Measurements from ENCODE around the gene C2orf69.

The C2orf69 gene

GRCh38 chr2:199962203-199962602, 51.1 kb downstream of the C2orf69 start:
- DNase-seq (ENCODE audit: low read depth): no peak
- H3K4me3 ChIP-seq (ENCODE audit: low read depth, low read length): no peak overlapping the region
- no peak for TF ChIP-seq CTCF (IDR thresholded peaks at IDR 0.05; ENCODE audit: control insufficient read depth, extremely low read depth, insufficient read depth)

GRCh38 chr2:199966405-199966804, 55.3 kb downstream of the C2orf69 start:
- no peak overlapping the region for H3K4me3 ChIP-seq (ENCODE audit: low read depth, low read length)
- TF ChIP-seq CTCF (IDR thresholded peaks at IDR 0.05; ENCODE audit: control insufficient read depth, extremely low read depth, insufficient read depth): no peak
- DNase-seq (ENCODE audit: low read depth): no peak

GRCh38 chr2:199966976-199967375, 55.9 kb downstream of the C2orf69 start:
- H3K4me3 ChIP-seq (ENCODE audit: low read depth, low read length): no peak overlapping the region
- no peak for TF ChIP-seq CTCF (IDR thresholded peaks at IDR 0.05; ENCODE audit: control insufficient read depth, extremely low read depth, insufficient read depth)
- DNase-seq (ENCODE audit: low read depth): no peak

- no peak overlapping the region for H3K4me3 ChIP-seq (ENCODE audit: low read depth, low read length)
- TF ChIP-seq CTCF (IDR thresholded peaks at IDR 0.05; ENCODE audit: control insufficient read depth, extremely low read depth, insufficient read depth): no peak
- no peak for DNase-seq (ENCODE audit: low read depth)
These were observed 57.0 kb downstream of the C2orf69 start for GRCh38 chr2:199968126-199968525.

- no peak for DNase-seq (ENCODE audit: low read depth)
- TF ChIP-seq CTCF (IDR thresholded peaks at IDR 0.05; ENCODE audit: control insufficient read depth, extremely low read depth, insufficient read depth): no peak
- H3K4me3 ChIP-seq (ENCODE audit: low read depth, low read length): no peak overlapping the region
These were observed 61.1 kb downstream of the C2orf69 start for GRCh38 chr2:199972088-199972626.

- peak; percentile 66 for TF ChIP-seq CTCF (IDR thresholded peaks at IDR 0.05; ENCODE audit: control insufficient read depth, extremely low read depth, insufficient read depth)
- H3K4me3 ChIP-seq (ENCODE audit: low read depth, low read length): no peak overlapping the region
- DNase-seq (ENCODE audit: low read depth): no peak
These were observed 62.6 kb downstream of the C2orf69 start for GRCh38 chr2:199973703-199974102.

GRCh38 chr2:199975273-199975895, 64.3 kb downstream of the C2orf69 start:
- DNase-seq (ENCODE audit: low read depth): no peak
- no peak overlapping the region for H3K4me3 ChIP-seq (ENCODE audit: low read depth, low read length)
- no peak for TF ChIP-seq CTCF (IDR thresholded peaks at IDR 0.05; ENCODE audit: control insufficient read depth, extremely low read depth, insufficient read depth)

Measured in LNCaP clone FGC (cell line).